ENCODE results near the gene RAB34.

The RAB34 gene

GRCh38 chr17:28702026-28702751 is 15.5 kb downstream of the RAB34 start:
- no peak for DNase-seq (ENCODE audit: low read depth, low spot score)
- no peak for TF ChIP-seq CTCF (IDR thresholded peaks at IDR 0.05; ENCODE audit: insufficient read depth, low read length, missing control alignments)
- POLR2A ChIA-PET = interaction anchor here (0.7 to 1.6 kb wide), 2 partner anchors 9 to 23 kb away, joined by 3 to 7 read pairs; partner anchors contain the start of gene PROCA1
- CTCF ChIA-PET = no interaction called here
- H3K4me3 ChIP-seq (ENCODE audit: low read depth, low read length) = no peak overlapping the region

DNA sequence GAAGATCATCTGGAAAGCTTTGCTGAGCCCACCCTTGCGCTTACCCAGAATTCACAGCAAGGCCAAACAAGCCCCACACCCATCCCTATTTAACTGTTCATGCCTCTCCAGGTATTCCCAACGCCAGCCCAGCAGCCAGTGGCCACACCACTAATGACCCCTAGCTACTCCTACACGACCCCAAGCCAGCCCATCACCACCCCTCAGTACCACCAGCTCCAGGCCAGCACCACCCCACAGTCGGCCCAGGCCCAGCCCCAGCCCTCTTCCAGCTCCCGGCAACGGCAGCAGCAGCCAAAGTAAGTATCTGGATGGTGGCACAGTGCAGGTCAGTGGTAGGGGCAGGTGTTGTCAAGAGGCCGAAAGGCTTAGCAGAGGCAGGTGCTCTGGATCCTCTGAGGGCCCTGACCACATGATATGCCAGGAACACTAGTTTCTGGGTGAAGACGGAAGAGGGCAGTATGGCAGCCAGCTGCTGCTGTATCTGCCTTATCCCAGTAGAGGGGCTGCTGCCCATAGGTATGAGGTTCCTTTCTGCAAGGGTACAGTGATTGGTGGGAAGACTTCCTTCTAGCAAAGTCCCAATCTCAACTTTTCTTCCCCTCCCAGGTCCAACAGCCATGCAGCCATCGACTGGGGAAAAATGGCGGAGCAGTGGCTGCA is 16.7 kb downstream of the RAB34 start:
- TF ChIP-seq CTCF (IDR thresholded peaks at IDR 0.05; ENCODE audit: insufficient read depth, low read length, missing control alignments) = no peak
- no peak overlapping the region for H3K4me3 ChIP-seq (ENCODE audit: low read depth, low read length)
- ChIA-PET POLR2A (interaction anchor here (0.9 kb wide), 1 partner anchor 10 kb away, joined by 3 read pairs; the partner anchor contains the start of gene PROCA1), CTCF (no interaction called here)
- no peak for DNase-seq (ENCODE audit: low read depth, low spot score)

DNA sequence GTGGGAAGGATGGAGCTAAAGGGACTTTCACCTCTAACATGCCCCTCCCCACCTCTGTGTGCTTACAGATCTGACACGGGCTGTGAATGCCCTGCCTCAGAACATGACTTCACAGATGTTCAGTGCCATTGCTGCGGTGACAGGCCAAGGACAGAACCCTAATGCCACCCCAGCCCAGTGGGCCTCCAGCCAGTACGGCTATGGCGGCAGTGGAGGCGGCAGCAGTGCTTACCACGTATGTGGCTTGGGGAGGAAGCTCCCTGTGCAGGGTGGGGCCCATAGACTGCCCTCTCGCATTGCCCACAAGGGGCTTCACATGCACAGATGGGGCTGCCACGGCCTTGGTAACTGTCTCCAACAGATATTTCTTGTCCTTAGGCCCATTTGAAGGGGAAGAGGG is 17.4 kb downstream of the RAB34 start:
- H3K4me3 ChIP-seq (ENCODE audit: low read depth, low read length) = no peak overlapping the region
- POLR2A ChIA-PET = no interaction called here
- TF ChIP-seq CTCF (IDR thresholded peaks at IDR 0.05; ENCODE audit: insufficient read depth, low read length, missing control alignments) = no peak
- CTCF ChIA-PET = no interaction called here
- DNase-seq (ENCODE audit: low read depth, low spot score) = no peak

- CTCF ChIA-PET = interaction anchor here (0.6 kb wide), 1 partner anchor 22 kb away, joined by 3 read pairs; no protein-coding TSS in a partner anchor
- POLR2A ChIA-PET = no interaction called here
- no peak for TF ChIP-seq CTCF (IDR thresholded peaks at IDR 0.05; ENCODE audit: insufficient read depth, low read length, missing control alignments)
- no peak for DNase-seq (ENCODE audit: low read depth, low spot score)
- H3K4me3 ChIP-seq (ENCODE audit: low read depth, low read length) = no peak overlapping the region
These were observed 19.3 kb downstream of the RAB34 start for GRCh38 chr17:28698253-28698941.

DNA sequence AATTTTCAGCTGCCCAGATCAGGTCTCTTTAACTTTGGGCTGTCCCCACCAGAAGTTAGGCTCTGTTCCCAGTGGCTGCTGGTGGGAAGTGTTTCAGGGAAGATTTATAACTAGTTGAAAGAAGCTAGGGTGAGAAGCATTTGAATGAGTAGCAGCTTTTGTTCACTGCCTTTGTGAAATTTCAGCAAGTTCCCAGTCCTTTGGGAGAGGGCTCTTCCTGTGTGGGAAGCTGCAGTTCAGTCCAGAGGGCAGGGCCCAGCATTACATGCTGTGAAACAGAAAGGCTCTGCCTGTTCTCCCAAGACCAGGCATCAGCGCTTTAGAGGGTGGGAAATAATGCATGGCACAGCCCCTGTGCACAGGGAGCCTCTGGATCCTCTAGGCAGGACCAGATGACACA is 23.8 kb downstream of the RAB34 start:
- CTCF ChIA-PET = interaction anchor here (0.8 to 2.1 kb wide), 2 partner anchors 46 to 47 kb away, joined by 3 to 4 read pairs; no protein-coding TSS in a partner anchor
- no peak for DNase-seq (ENCODE audit: low read depth, low spot score)
- no peak for TF ChIP-seq CTCF (IDR thresholded peaks at IDR 0.05; ENCODE audit: insufficient read depth, low read length, missing control alignments)
- POLR2A ChIA-PET = interaction anchor here (1.2 kb wide), 1 partner anchor 13 kb away, joined by 3 read pairs; no protein-coding TSS in a partner anchor
- H3K4me3 ChIP-seq (ENCODE audit: low read depth, low read length) = no peak overlapping the region

GRCh38 chr17:28689011-28689410 is 28.7 kb downstream of the RAB34 start:
- H3K4me3 ChIP-seq (ENCODE audit: low read depth, low read length) = no peak overlapping the region
- POLR2A ChIA-PET = no interaction called here
- CTCF ChIA-PET = no interaction called here
- TF ChIP-seq CTCF (IDR thresholded peaks at IDR 0.05; ENCODE audit: insufficient read depth, low read length, missing control alignments) = no peak
- no peak for DNase-seq (ENCODE audit: low read depth, low spot score)

Data from AG04449 (cell line).